HG02870 (cell line): ENCODE results near the gene KIF1B.
"Not testable (repeated sequence)": the region's sequence is repeated elsewhere in the genome, so short reads cannot be mapped to it uniquely, and the experiment has no call there.

ENCODE experiments used
- ATAC-seq: cut with Tn5 transposase; IDR thresholded peaks from one replicate; pipeline ENCODE4 v1.9.1; 2021; ENCODE audit warnings: mild to moderate bottlenecking, moderate library complexity; ENCODE audit not compliant: unreplicated experiment

The KIF1B gene

GRCh38 chr1:10193288-10193687 is 17.1 kb upstream of the KIF1B start:
- ATAC-seq = no peak

- ATAC-seq = no peak
Observed at GRCh38 chr1:10195570-10195969, 14.8 kb upstream of the KIF1B start.

- no peak for ATAC-seq
Observed at GRCh38 chr1:10196976-10197375, 13.4 kb upstream of the KIF1B start.

- no peak for ATAC-seq
Observed at GRCh38 chr1:10200620-10201019, 9.8 kb upstream of the KIF1B start.

- ATAC-seq = no peak
Observed at GRCh38 chr1:10204003-10204642, 6.2 kb upstream of the KIF1B start.

GRCh38 chr1:10205206-10205605 is 5.2 kb upstream of the KIF1B start:
- not testable (repeated sequence) for ATAC-seq

- ATAC-seq = no peak
Observed at GRCh38 chr1:10207810-10208209, 2.6 kb upstream of the KIF1B start.

GRCh38 chr1:10208537-10208936 is 1.8 kb upstream of the KIF1B start:
- no peak for ATAC-seq

- no peak for ATAC-seq
Observed at GRCh38 chr1:10209590-10209904, 823 bp upstream of the KIF1B start.

GRCh38 chr1:10210841-10211804 is 753 bp downstream of the KIF1B start:
- ATAC-seq = no peak

- no peak for ATAC-seq
Observed at GRCh38 chr1:10211805-10212410, 1.5 kb downstream of the KIF1B start.

GRCh38 chr1:10212476-10212875 is 2.1 kb downstream of the KIF1B start:
- ATAC-seq = no peak

GRCh38 chr1:10213186-10213705 is 2.9 kb downstream of the KIF1B start:
- ATAC-seq = no peak

GRCh38 chr1:10216090-10216749 is 5.8 kb downstream of the KIF1B start:
- ATAC-seq = no peak

GRCh38 chr1:10217748-10218441 is 7.5 kb downstream of the KIF1B start:
- ATAC-seq = no peak

GRCh38 chr1:10220200-10220599 is 9.8 kb downstream of the KIF1B start:
- no peak for ATAC-seq

GRCh38 chr1:10220657-10221056 is 10.3 kb downstream of the KIF1B start:
- ATAC-seq = not testable (repeated sequence)

GRCh38 chr1:10225573-10225972 is 15.2 kb downstream of the KIF1B start:
- ATAC-seq = no peak

GRCh38 chr1:10228528-10228927 is 18.2 kb downstream of the KIF1B start:
- no peak for ATAC-seq

- ATAC-seq = no peak
Observed at GRCh38 chr1:10229903-10230302, 19.5 kb downstream of the KIF1B start.

GRCh38 chr1:10232163-10232562 is 21.8 kb downstream of the KIF1B start:
- no peak for ATAC-seq
